Transverse colon (tissue), 4 donors: ENCODE results near the gene RAC2. TPM values are rescaled to one million over a fixed set of nuclear protein-coding genes. Genes with fewer than 3 reads are reported as not detected.
A peak's percentile ranks its signal among the peaks of the same experiment; 100 is the strongest.

Experiments used
- DNase-seq: peaks from one replicate; pipeline ENCODE4 v3.0.0-alpha.2; 2019
- H3K27ac ChIP-seq, 4 donors: fragments of 200-600 bp; sonication (generic); 2 replicates each; pipeline ENCODE4 v1.5.1; 2016 to 2018; ENCODE audit warnings: inconsistent platforms in 4 of 4
- H3K27me3 ChIP-seq: fragments of 200-600 bp; sonication (generic); 2 replicates; pipeline ENCODE4 v1.5.1; 2017; ENCODE audit warnings: inconsistent platforms
- H3K36me3 ChIP-seq, 4 donors: fragments of 200-600 bp; sonication (generic); 2 replicates each; pipeline ENCODE4 v1.5.1; 2017 to 2019; ENCODE audit warnings: inconsistent platforms in 4 of 4
- H3K4me1 ChIP-seq, 4 donors: fragments of 200-600 bp; sonication (generic); 2 replicates each; pipeline ENCODE4 v1.5.1; 2017 to 2020; ENCODE audit warnings: inconsistent platforms in 4 of 4
- H3K4me3 ChIP-seq, 4 donors: fragments of 200-600 bp; sonication (generic); 1 replicate in 1 of 4; 2 replicates in 3 of 4; pipeline versions ENCODE4 v1.5.1 to v1.6.1; 2017 to 2019; ENCODE audit warnings: inconsistent platforms in 4 of 4
- H3K9me3 ChIP-seq, 2 donors: fragments of 200-600 bp; sonication (generic); 2 replicates each; pipeline ENCODE4 v1.5.1; 2017 to 2019; ENCODE audit warnings: inconsistent platforms in 2 of 2
- EP300 ChIP-seq: sonication (generic); formaldehyde crosslinking; IDR thresholded peaks from one replicate; pipeline ENCODE4 v1.6.1; 2017; ENCODE audit warnings: antibody characterized with exemption, low read depth
- POLR2A ChIP-seq: fragments of 450-650 bp; IDR thresholded peaks from one replicate; pipeline ENCODE4 v1.6.1; 2016; ENCODE audit warnings: antibody characterized with exemption, mild to moderate bottlenecking, moderate library complexity
- POLR2AphosphoS5 ChIP-seq, 3 donors: sonication (generic); formaldehyde crosslinking; IDR thresholded peaks; one replicate each; pipeline ENCODE4 v1.6.1; 2016; ENCODE audit warnings: antibody characterized with exemption in 3 of 3
- WGBS, 2 donors: methylation state at CpG; one replicate each; pipeline ENCODE4 v1.1.5; 2018; ENCODE audit warnings: low coverage in 1 of 2; 5-methylcytosine and 5-hydroxymethylcytosine counted together
- in situ Hi-C, 4 donors: fragments of 200-750 bp; cut with MboI; loops; one replicate each; pipeline versions ENCODE4 v1.15.0 to v1.15.1; 2017; ENCODE audit warnings: low sequenced_read_pairs in 3 of 4, low pct_ligation_motif_present in 1 of 4, low pct_unique_long_range_greater_than_20kb in 1 of 4
- intact Hi-C: fragments of 100-400 bp; cut with DNase I; formaldehyde crosslinking; loops from one replicate; pipeline ENCODE4 v1.15.1; 2023; ENCODE audit warnings: low total_unique reads
- total RNA-seq, 4 donors: library from RNA; depleted of rRNA; stranded (reverse); fragments of >200 nt; gene quantifications; one replicate each; pipeline ENCODE4 v1.1.0, GENCODE V29; 2016
- TF ChIP-seq, protein P1 (sequence below), 5 experiments: fragments of 200-600 bp in 3 of 5; fragments of 450-650 bp in 2 of 5; sonication (generic) in 3 of 5; IDR thresholded peaks; 1 replicate in 2 of 5; 2 replicates in 3 of 5; pipeline ENCODE4 v1.5.1; 2016 to 2017; ENCODE audit warnings: antibody characterized with exemption in 5 of 5, inconsistent platforms in 3 of 5, mild to moderate bottlenecking in 2 of 5, moderate library complexity in 1 of 5

Gene RAC2
- total RNA-seq, 4 donors from 2014 or later = 5.2 to 36.3 (median 24.0) TPM

DNA sequence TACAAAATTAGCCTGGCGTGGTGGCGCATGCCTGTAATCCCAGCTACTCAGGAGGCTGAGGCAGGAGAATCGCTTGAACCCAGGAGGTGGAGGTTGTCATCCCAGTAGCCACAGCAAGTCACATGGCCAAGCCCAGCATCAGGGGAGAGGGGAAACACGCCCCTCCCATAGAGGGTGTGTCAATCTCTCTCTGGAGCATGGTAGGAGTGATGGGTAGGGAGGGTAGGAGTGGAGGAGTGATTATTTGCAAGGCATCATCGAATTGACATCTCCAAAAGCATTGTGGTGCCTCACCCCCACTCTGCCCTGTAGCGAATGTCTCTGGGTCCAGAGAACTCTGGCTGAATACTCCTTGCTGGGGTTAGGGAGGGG is 25.7 kb downstream of the RAC2 start:
- 20 to 67% methylated on average over 1 to 6 of the region's 6 CpGs for WGBS, 2 donors
- TF ChIP-seq POLR2A = no peak
- TF ChIP-seq POLR2AphosphoS5 (IDR thresholded peaks at IDR 0.05) = no peak
- TF ChIP-seq, protein P1, sequence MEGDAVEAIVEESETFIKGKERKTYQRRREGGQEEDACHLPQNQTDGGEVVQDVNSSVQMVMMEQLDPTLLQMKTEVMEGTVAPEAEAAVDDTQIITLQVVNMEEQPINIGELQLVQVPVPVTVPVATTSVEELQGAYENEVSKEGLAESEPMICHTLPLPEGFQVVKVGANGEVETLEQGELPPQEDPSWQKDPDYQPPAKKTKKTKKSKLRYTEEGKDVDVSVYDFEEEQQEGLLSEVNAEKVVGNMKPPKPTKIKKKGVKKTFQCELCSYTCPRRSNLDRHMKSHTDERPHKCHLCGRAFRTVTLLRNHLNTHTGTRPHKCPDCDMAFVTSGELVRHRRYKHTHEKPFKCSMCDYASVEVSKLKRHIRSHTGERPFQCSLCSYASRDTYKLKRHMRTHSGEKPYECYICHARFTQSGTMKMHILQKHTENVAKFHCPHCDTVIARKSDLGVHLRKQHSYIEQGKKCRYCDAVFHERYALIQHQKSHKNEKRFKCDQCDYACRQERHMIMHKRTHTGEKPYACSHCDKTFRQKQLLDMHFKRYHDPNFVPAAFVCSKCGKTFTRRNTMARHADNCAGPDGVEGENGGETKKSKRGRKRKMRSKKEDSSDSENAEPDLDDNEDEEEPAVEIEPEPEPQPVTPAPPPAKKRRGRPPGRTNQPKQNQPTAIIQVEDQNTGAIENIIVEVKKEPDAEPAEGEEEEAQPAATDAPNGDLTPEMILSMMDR (IDR thresholded peaks at IDR 0.05) = no peak
- no peak for TF ChIP-seq EP300
- in situ Hi-C loops = loop anchor here in 1 of 4 donors (25.0 kb wide), 1 partner anchor 431 kb away; the partner anchor contains the start of gene IFT27
- no peaks in the 10 kb centered on the region for H3K36me3 ChIP-seq
- H3K27me3 ChIP-seq = no peaks in the 10 kb centered on the region
- intact Hi-C loops = no loop called here
- H3K9me3 ChIP-seq = no peaks in the 10 kb centered on the region
- H3K4me3 ChIP-seq = no peak overlapping the region
- peak overlapping the region in 2 of 4 donors; percentile 26 to 60 for H3K27ac ChIP-seq
- H3K4me1 ChIP-seq = peaks cover 0 to 3% (median 0%) of the 10 kb centered on the region in 4 donors
- DNase-seq = no peak

GRCh38 chr22:37215890-37216289 is 28.2 kb downstream of the RAC2 start:
- H3K27ac ChIP-seq = no peak overlapping the region
- H3K27me3 ChIP-seq = peaks cover 16% of the 10 kb centered on the region
- in situ Hi-C loops = loop anchor here in 1 of 4 donors (25.0 kb wide), 1 partner anchor 429 kb away; the partner anchor contains the start of gene IFT27
- 66 to 74% methylated on average over 9 of the region's 9 CpGs for WGBS, 2 donors
- H3K36me3 ChIP-seq = no peaks in the 10 kb centered on the region
- no peak for TF ChIP-seq EP300
- TF ChIP-seq POLR2AphosphoS5 (IDR thresholded peaks at IDR 0.05) = no peak
- TF ChIP-seq, protein P1 (IDR thresholded peaks at IDR 0.05) = no peak
- no peak for TF ChIP-seq POLR2A
- no peaks in the 10 kb centered on the region for H3K9me3 ChIP-seq
- H3K4me3 ChIP-seq = no peak overlapping the region
- intact Hi-C loops = no loop called here
- H3K4me1 ChIP-seq = peaks cover 0 to 3% (median 0%) of the 10 kb centered on the region in 4 donors
- DNase-seq = no peak

- intact Hi-C loops = no loop called here
- H3K36me3 ChIP-seq = no peaks in the 10 kb centered on the region
- in situ Hi-C loops = loop anchor here in 1 of 4 donors (25.0 kb wide), 1 partner anchor 427 kb away; the partner anchor contains the start of gene IFT27
- TF ChIP-seq POLR2A = no peak
- TF ChIP-seq EP300 = no peak
- TF ChIP-seq, protein P1 (IDR thresholded peaks at IDR 0.05) = no peak
- TF ChIP-seq POLR2AphosphoS5 (IDR thresholded peaks at IDR 0.05) = no peak
- no peak overlapping the region for H3K4me3 ChIP-seq
- no peak overlapping the region for H3K27ac ChIP-seq
- 82 to 87% methylated on average over 6 to 13 of the region's 13 CpGs for WGBS, 2 donors
- no peak for DNase-seq
- H3K4me1 ChIP-seq = no peaks in the 10 kb centered on the region
- H3K9me3 ChIP-seq = no peaks in the 10 kb centered on the region
- H3K27me3 ChIP-seq = peaks cover 23% of the 10 kb centered on the region
These were observed 29.4 kb downstream of the RAC2 start for GRCh38 chr22:37214731-37215030.

DNA sequence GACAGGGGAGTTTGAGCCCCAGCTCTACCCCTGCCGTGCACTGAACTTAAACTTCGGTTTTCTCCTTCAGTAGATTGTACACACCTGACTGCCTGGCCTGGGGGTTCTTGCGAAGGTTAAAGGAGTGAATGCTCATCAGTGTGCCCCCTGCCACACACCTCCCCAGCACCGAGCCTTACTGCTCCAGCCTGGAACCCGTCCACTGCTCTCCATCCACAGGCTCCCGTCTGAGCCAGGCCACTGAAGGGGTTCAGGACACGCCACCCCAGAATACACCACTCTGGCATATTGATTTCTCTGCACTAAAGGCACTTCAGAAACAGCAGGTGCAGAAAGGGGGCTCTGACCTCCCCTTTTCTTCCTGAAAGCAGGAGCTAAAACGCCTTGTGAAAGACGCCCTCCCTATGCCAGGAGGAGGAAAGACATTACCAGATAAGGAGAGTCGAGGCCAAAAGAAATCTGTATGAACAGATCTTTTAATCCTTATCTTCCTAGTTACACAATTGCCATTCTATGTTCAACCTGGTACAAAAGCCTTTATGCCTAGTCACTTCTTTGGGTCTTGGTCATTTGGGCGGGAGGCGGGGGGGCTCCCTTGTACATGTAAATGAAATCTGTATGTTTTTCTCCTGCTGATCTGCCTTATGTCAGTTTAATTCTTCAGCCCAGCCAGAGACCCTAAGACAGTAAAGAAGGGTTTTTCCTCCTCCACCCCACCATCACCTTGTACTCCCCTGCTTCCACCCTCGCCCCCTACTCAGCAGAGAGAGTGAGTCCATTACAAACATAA is 29.9 kb downstream of the RAC2 start:
- H3K27ac ChIP-seq = no peak overlapping the region
- TF ChIP-seq POLR2A (no peak), EP300 (no peak), POLR2AphosphoS5 (IDR thresholded peaks at IDR 0.05) (no peak)
- TF ChIP-seq, protein P1 (IDR thresholded peaks at IDR 0.05) = no peak
- no peaks in the 10 kb centered on the region for H3K9me3 ChIP-seq
- WGBS, 2 donors = 81 to 82% methylated on average over 3 to 13 of the region's 13 CpGs
- intact Hi-C loops (no loop called here), in situ Hi-C loops (loop anchor here in 1 of 4 donors (25.0 kb wide), 1 partner anchor 427 kb away; the partner anchor contains the start of gene IFT27)
- peaks cover 23% of the 10 kb centered on the region for H3K27me3 ChIP-seq
- no peak for DNase-seq
- no peaks in the 10 kb centered on the region for H3K36me3 ChIP-seq
- H3K4me3 ChIP-seq = no peak overlapping the region
- H3K4me1 ChIP-seq = no peaks in the 10 kb centered on the region
